NT2/D1 (cell line): Measurements from ENCODE around the gene ISOC2.

Experiments
- SUZ12 ChIP-seq: IDR thresholded peaks from 2 replicates; pipeline ENCODE4 v1.6.1; 2011; ENCODE audit not compliant: insufficient read length, insufficient read depth; ENCODE audit errors: extremely low read depth
- ZNF274 ChIP-seq: IDR thresholded peaks from 2 replicates; pipeline ENCODE4 v1.6.1; 2011; ENCODE audit warnings: mild to moderate bottlenecking, low read depth, low read length

GRCh38 chr19:55493645-55494171 is 32.3 kb upstream of the ISOC2 start:
- TF ChIP-seq SUZ12 = no peak
- no peak for TF ChIP-seq ZNF274
